ENCODE results near the gene ATP1A1. TPM values are rescaled to one million over a fixed set of nuclear protein-coding genes. Genes with fewer than 3 reads are reported as not detected.

The ATP1A1 gene
- total and polyA plus RNA-seq, 8 donors: 191 to 731 (median 235) TPM

- H3K4me3 ChIP-seq: no peak overlapping the region
- H3K9me3 ChIP-seq: no peaks in the 10 kb centered on the region
- TF ChIP-seq CTCF (IDR thresholded peaks at IDR 0.05): no peak
- DNase-seq (no peak), ATAC-seq (no peak)
- no peaks in the 10 kb centered on the region for H3K4me1 ChIP-seq
- H3K27ac ChIP-seq: no peak overlapping the region
- H3K36me3 ChIP-seq: no peaks in the 10 kb centered on the region
- no peaks in the 10 kb centered on the region for H3K27me3 ChIP-seq
- intact Hi-C loops (cut with DNase I): no loop called here
These were observed 53.4 kb downstream of the ATP1A1 start for GRCh38 chr1:116426401-116426800.

GRCh38 chr1:116428576-116428975, 55.5 kb downstream of the ATP1A1 start:
- no peak for ATAC-seq
- H3K36me3 ChIP-seq: no peaks in the 10 kb centered on the region
- no peak overlapping the region for H3K27ac ChIP-seq
- H3K4me1 ChIP-seq: no peaks in the 10 kb centered on the region
- no peak for TF ChIP-seq CTCF (IDR thresholded peaks at IDR 0.05)
- H3K27me3 ChIP-seq: no peaks in the 10 kb centered on the region
- intact Hi-C loops (cut with DNase I): no loop called here
- no peak for DNase-seq
- H3K4me3 ChIP-seq: no peak overlapping the region
- H3K9me3 ChIP-seq: no peaks in the 10 kb centered on the region

- H3K27me3 ChIP-seq: no peaks in the 10 kb centered on the region
- intact Hi-C loops (cut with DNase I): no loop called here
- no peaks in the 10 kb centered on the region for H3K4me1 ChIP-seq
- ATAC-seq: no peak
- H3K27ac ChIP-seq: no peak overlapping the region
- H3K36me3 ChIP-seq: no peaks in the 10 kb centered on the region
- DNase-seq: no peak
- no peak for TF ChIP-seq CTCF (IDR thresholded peaks at IDR 0.05)
- no peak overlapping the region for H3K4me3 ChIP-seq
- H3K9me3 ChIP-seq: no peaks in the 10 kb centered on the region
These were observed 56.9 kb downstream of the ATP1A1 start for GRCh38 chr1:116429821-116430374.

- H3K27me3 ChIP-seq: no peaks in the 10 kb centered on the region
- no peak overlapping the region for H3K4me3 ChIP-seq
- DNase-seq (no peak), ATAC-seq (no peak)
- H3K36me3 ChIP-seq: no peaks in the 10 kb centered on the region
- no peak for TF ChIP-seq CTCF (IDR thresholded peaks at IDR 0.05)
- H3K27ac ChIP-seq: no peak overlapping the region
- no peaks in the 10 kb centered on the region for H3K9me3 ChIP-seq
- H3K4me1 ChIP-seq: no peaks in the 10 kb centered on the region
- intact Hi-C loops (cut with DNase I): no loop called here
These were observed 58.9 kb downstream of the ATP1A1 start for GRCh38 chr1:116431870-116432500.

GRCh38 chr1:116432655-116433265, 59.7 kb downstream of the ATP1A1 start:
- Histone ChIP-seq H3K27ac (no peak overlapping the region), H3K4me1 (no peaks in the 10 kb centered on the region), H3K4me3 (no peak overlapping the region), H3K27me3 (no peaks in the 10 kb centered on the region), H3K9me3 (no peaks in the 10 kb centered on the region), H3K36me3 (no peaks in the 10 kb centered on the region)
- ATAC-seq (peak; percentile 36), DNase-seq (no peak)
- TF ChIP-seq CTCF (IDR thresholded peaks at IDR 0.05): no peak
- intact Hi-C loops (cut with DNase I): no loop called here
